Measurements from ENCODE around the gene ZNF563. TPM values are rescaled to one million over a fixed set of nuclear protein-coding genes. Genes with fewer than 3 reads are reported as not detected.

Gene ZNF563
- total and polyA plus RNA-seq, 2 donors (not counting 1 experiment from before 2014, with no cell fraction given), result 1.5 to 7.3 TPM

DNA sequence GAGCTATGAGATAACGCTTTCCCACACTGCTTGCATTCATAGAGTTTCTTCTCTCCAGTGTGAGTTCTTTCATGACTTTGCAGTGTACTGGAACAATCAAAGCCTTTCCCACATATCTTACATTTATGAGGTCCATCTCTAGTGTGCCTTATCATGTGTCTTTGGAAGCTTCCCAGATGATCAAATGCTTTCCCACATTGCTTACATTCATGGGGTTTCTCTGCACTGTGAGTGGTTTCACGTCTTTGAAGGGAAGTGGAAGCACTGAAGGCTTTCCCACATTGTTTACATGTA, 47.0 kb upstream of the ZNF563 start:
- ChIA-PET CTCF (no interaction called here), POLR2A (interaction anchor here (0.9 kb wide), 1 partner anchor 15 kb away, joined by 3 read pairs; the partner anchor contains the start of gene ZNF442)
- peaks cover 20% of the 10 kb centered on the region for H3K9me3 Mint-ChIP-seq (ENCODE audit: insufficient read depth)
- Histone ChIP-seq H3K36me3 (replicated peaks in 1 of 2; ENCODE audit: control extremely low read depth in 1 of 2, control insufficient read depth in 1 of 2, extremely low read depth in 1 of 2, insufficient read depth in 2 of 2, low read length in 1 of 2) (peaks cover 3 to 17% of the 10 kb centered on the region in 2 experiments), H3K27ac (ENCODE audit: low read length in 2 of 2) (no peak overlapping the region), H3K27me3 (replicated peaks in 1 of 4; ENCODE audit: control extremely low read depth in 1 of 4, control insufficient read depth in 3 of 4, insufficient read depth in 4 of 4, low read length in 3 of 4) (no peaks in the 10 kb centered on the region), H3K79me2 (ENCODE audit: control insufficient read depth, insufficient read depth, low read length) (no peaks in the 10 kb centered on the region), H3K4me3 (ENCODE audit: control extremely low read depth in 1 of 5, extremely low read depth in 1 of 5, insufficient read depth in 1 of 5, low read depth in 2 of 5, low read length in 4 of 5) (no peak overlapping the region), H3K4me2 (replicated peaks; ENCODE audit: low read depth, low read length, poor library complexity, severe bottlenecking) (no peak overlapping the region), H2AFZ (ENCODE audit: insufficient read depth, low read depth, low read length, poor library complexity, severe bottlenecking) (no peak overlapping the region), H3K4me1 (ENCODE audit: control insufficient read depth in 2 of 2, insufficient read depth in 2 of 2, low read length in 2 of 2) (peaks cover 0 to 3% of the 10 kb centered on the region in 2 donors), H3K9ac (ENCODE audit: low read length) (no peak overlapping the region), H3K9me3 (ENCODE audit: control extremely low read depth in 1 of 3, control insufficient read depth in 2 of 3, insufficient read depth in 1 of 3, low read length in 2 of 3) (peaks cover 12 to 34% (median 31%) of the 10 kb centered on the region in 3 donors), H4K20me1 (ENCODE audit: control insufficient read depth, insufficient read depth, low read length, poor library complexity, severe bottlenecking) (no peaks in the 10 kb centered on the region)
- DNase-seq (no peak), ATAC-seq (ENCODE audit: low read depth) (no peak)
- intact Hi-C loops (cut with micrococcal nuclease), result no loop called here
- H3K4me3 Mint-ChIP-seq, result no peak overlapping the region
- WGBS (ENCODE audit: insufficient coverage), result 100% methylated on average over 1 of the region's 2 CpGs
- H3K4me1 Mint-ChIP-seq, result peaks cover 9% of the 10 kb centered on the region
- H3K27me3 Mint-ChIP-seq, result no peaks in the 10 kb centered on the region
- TF ChIP-seq, protein P1, sequence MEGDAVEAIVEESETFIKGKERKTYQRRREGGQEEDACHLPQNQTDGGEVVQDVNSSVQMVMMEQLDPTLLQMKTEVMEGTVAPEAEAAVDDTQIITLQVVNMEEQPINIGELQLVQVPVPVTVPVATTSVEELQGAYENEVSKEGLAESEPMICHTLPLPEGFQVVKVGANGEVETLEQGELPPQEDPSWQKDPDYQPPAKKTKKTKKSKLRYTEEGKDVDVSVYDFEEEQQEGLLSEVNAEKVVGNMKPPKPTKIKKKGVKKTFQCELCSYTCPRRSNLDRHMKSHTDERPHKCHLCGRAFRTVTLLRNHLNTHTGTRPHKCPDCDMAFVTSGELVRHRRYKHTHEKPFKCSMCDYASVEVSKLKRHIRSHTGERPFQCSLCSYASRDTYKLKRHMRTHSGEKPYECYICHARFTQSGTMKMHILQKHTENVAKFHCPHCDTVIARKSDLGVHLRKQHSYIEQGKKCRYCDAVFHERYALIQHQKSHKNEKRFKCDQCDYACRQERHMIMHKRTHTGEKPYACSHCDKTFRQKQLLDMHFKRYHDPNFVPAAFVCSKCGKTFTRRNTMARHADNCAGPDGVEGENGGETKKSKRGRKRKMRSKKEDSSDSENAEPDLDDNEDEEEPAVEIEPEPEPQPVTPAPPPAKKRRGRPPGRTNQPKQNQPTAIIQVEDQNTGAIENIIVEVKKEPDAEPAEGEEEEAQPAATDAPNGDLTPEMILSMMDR (IDR thresholded peaks at IDR 0.05), result no peak
- no peak for TF ChIP-seq EZH2 (IDR thresholded peaks at IDR 0.05; ENCODE audit: borderline replicate concordance, insufficient read depth, low read depth, low read length, poor library complexity, severe bottlenecking)
- H3K27ac Mint-ChIP-seq, result no peak overlapping the region

DNA sequence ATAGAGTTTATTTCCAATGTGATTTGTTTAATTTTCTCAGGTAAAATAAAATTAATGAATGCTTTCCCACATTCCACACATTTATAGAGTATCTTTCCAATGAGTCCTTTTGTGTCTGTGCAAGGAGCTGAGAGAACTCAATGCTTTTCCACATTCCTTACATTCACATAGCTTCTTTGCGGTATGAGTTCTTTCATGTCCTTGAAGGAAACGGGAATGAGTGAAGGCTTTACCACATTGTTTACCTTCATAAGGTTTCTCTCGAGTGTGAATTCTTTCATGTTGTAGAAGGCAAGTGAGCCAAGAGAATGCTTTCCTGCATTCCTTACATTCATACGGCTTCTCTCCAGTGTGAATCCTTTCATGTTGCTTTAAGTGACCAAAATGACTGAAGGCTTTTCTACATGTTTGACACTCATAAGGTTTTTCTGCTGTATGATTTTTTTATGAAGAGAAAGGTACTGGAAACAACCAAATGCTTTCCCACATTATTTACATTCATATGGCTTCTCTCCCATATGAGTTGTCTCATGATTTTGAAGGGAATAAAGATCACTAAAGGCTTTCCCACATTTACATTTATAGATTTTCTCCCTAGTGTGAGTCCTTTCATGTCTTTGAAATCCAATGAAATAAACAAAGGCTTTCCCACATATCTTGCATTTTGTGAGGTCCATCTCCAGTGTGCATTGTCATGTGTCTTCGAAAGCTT, 46.5 kb upstream of the ZNF563 start:
- no peaks in the 10 kb centered on the region for H4K20me1 ChIP-seq (ENCODE audit: control insufficient read depth, insufficient read depth, low read length, poor library complexity, severe bottlenecking)
- ChIA-PET CTCF (no interaction called here), POLR2A (interaction anchor here (0.9 kb wide), 1 partner anchor 14 kb away, joined by 3 read pairs; the partner anchor contains the start of gene ZNF442)
- no peaks in the 10 kb centered on the region for H3K79me2 ChIP-seq (ENCODE audit: control insufficient read depth, insufficient read depth, low read length)
- H3K36me3 ChIP-seq (replicated peaks in 1 of 2; ENCODE audit: control extremely low read depth in 1 of 2, control insufficient read depth in 1 of 2, extremely low read depth in 1 of 2, insufficient read depth in 2 of 2, low read length in 1 of 2), result peaks cover 3 to 17% of the 10 kb centered on the region in 2 experiments
- no peak overlapping the region for H3K9ac ChIP-seq (ENCODE audit: low read length)
- Mint-ChIP-seq H3K4me3 (no peak overlapping the region), H3K4me1 (peaks cover 8% of the 10 kb centered on the region), H3K27me3 (no peaks in the 10 kb centered on the region), H3K9me3 (ENCODE audit: insufficient read depth) (peaks cover 22% of the 10 kb centered on the region), H3K27ac (no peak overlapping the region)
- no peak overlapping the region for H2AFZ ChIP-seq (ENCODE audit: insufficient read depth, low read depth, low read length, poor library complexity, severe bottlenecking)
- DNase-seq (no peak), ATAC-seq (ENCODE audit: low read depth) (no peak)
- H3K27ac ChIP-seq (ENCODE audit: low read length in 2 of 2), result no peak overlapping the region
- intact Hi-C loops (cut with micrococcal nuclease), result no loop called here
- no peak for TF ChIP-seq EZH2 (IDR thresholded peaks at IDR 0.05; ENCODE audit: borderline replicate concordance, insufficient read depth, low read depth, low read length, poor library complexity, severe bottlenecking)
- TF ChIP-seq, protein P1 (IDR thresholded peaks at IDR 0.05), result no peak
- H3K4me2 ChIP-seq (replicated peaks; ENCODE audit: low read depth, low read length, poor library complexity, severe bottlenecking), result no peak overlapping the region
- H3K4me3 ChIP-seq (ENCODE audit: control extremely low read depth in 1 of 5, extremely low read depth in 1 of 5, insufficient read depth in 1 of 5, low read depth in 2 of 5, low read length in 4 of 5), result no peak overlapping the region
- WGBS (ENCODE audit: insufficient coverage), result no CpG with 5 or more reads among the region's 5 CpGs
- H3K9me3 ChIP-seq (ENCODE audit: control extremely low read depth in 1 of 3, control insufficient read depth in 2 of 3, insufficient read depth in 1 of 3, low read length in 2 of 3), result peaks cover 12 to 34% (median 31%) of the 10 kb centered on the region in 3 donors
- peaks cover 0 to 3% of the 10 kb centered on the region in 2 donors for H3K4me1 ChIP-seq (ENCODE audit: control insufficient read depth in 2 of 2, insufficient read depth in 2 of 2, low read length in 2 of 2)
- no peaks in the 10 kb centered on the region for H3K27me3 ChIP-seq (replicated peaks in 1 of 4; ENCODE audit: control extremely low read depth in 1 of 4, control insufficient read depth in 3 of 4, insufficient read depth in 4 of 4, low read length in 3 of 4)

Data from B cell (primary cell).